GM19240 (cell line): ENCODE measurements around the gene ECI2.
"Not testable (repeated sequence)": the region's sequence is repeated elsewhere in the genome, so short reads cannot be mapped to it uniquely, and the experiment has no call there.

Source experiments
- DNase-seq: peaks from one replicate; pipeline ENCODE4 v3.0.0; 2011; ENCODE audit warnings: low spot score; ENCODE audit not compliant: insufficient read length

Gene ECI2

GRCh38 chr6:4105980-4106536, 29.3 kb downstream of the ECI2 start:
- DNase-seq, result no peak

- DNase-seq, result no peak
Observed at GRCh38 chr6:4103929-4104328, 31.4 kb downstream of the ECI2 start.

GRCh38 chr6:4102687-4103244, 32.6 kb downstream of the ECI2 start:
- no peak for DNase-seq

GRCh38 chr6:4101298-4101697, 34.1 kb downstream of the ECI2 start:
- DNase-seq, result no peak

GRCh38 chr6:4100655-4101054, 34.7 kb downstream of the ECI2 start:
- no peak for DNase-seq

- DNase-seq, result no peak
Observed at GRCh38 chr6:4093288-4093687, 42.1 kb downstream of the ECI2 start.

- no peak for DNase-seq
Observed at GRCh38 chr6:4091941-4092340, 43.4 kb downstream of the ECI2 start.

GRCh38 chr6:4090043-4090442, 45.3 kb downstream of the ECI2 start:
- DNase-seq, result not testable (repeated sequence)

GRCh38 chr6:4088704-4089103, 46.7 kb downstream of the ECI2 start:
- no peak for DNase-seq

- no peak for DNase-seq
Observed at GRCh38 chr6:4085332-4085700, 50.1 kb downstream of the ECI2 start.

- DNase-seq, result no peak
Observed at GRCh38 chr6:4084444-4085331, 50.7 kb downstream of the ECI2 start.

- DNase-seq, result no peak
Observed at GRCh38 chr6:4078691-4079471, 56.5 kb downstream of the ECI2 start, which contains the start of gene FAM217A. TSS of gene FAM217A (minus strand) at chr6:4079137. CDS start at chr6:4077414, 1,723 bp downstream.

GRCh38 chr6:4074478-4075235, 60.7 kb downstream of the ECI2 start:
- no peak for DNase-seq

- DNase-seq, result no peak
Observed at GRCh38 chr6:4071330-4071729, 64.0 kb downstream of the ECI2 start.

- no peak for DNase-seq
Observed at GRCh38 chr6:4069199-4069598, 66.2 kb downstream of the ECI2 start.

GRCh38 chr6:4067673-4068072, 67.7 kb downstream of the ECI2 start:
- no peak for DNase-seq

GRCh38 chr6:4066029-4066755, 69.2 kb downstream of the ECI2 start:
- no peak for DNase-seq
